HG03039 (cell line): ENCODE results near the gene SOCS1.

ENCODE experiments used
- ATAC-seq: cut with Tn5 transposase; IDR thresholded peaks from one replicate; pipeline ENCODE4 v1.9.1; 2021; ENCODE audit warnings: mild to moderate bottlenecking, moderate library complexity; ENCODE audit not compliant: unreplicated experiment

The SOCS1 gene

GRCh38 chr16:11208916-11209665 lies 46.9 kb downstream of the SOCS1 start:
- no peak for ATAC-seq

- ATAC-seq, result no peak
Measured at GRCh38 chr16:11207646-11208045, 48.4 kb downstream of the SOCS1 start.

- no peak for ATAC-seq
Measured at GRCh38 chr16:11205754-11206581, 50.0 kb downstream of the SOCS1 start.

GRCh38 chr16:11205065-11205699 lies 50.8 kb downstream of the SOCS1 start:
- no peak for ATAC-seq

- ATAC-seq, result no peak
Measured at GRCh38 chr16:11204513-11205047, 51.4 kb downstream of the SOCS1 start.
